DLD1 (cell line): ENCODE data around the gene RNF150.

ENCODE experiments used
- in situ Hi-C: cut with HindIII; loops from 2 replicates; pipeline ENCODE4 v1.10.0; 2017; ENCODE audit warnings: low sequenced_read_pairs

The RNF150 gene

GRCh38 chr4:140870427-140870826 is 262.8 kb downstream of the RNF150 start:
- in situ Hi-C loops: no loop called here

GRCh38 chr4:140869446-140869845 is 263.8 kb downstream of the RNF150 start:
- in situ Hi-C loops: no loop called here

- in situ Hi-C loops: no loop called here
Measured at GRCh38 chr4:140867356-140867755, 265.9 kb downstream of the RNF150 start.

- in situ Hi-C loops: no loop called here
Measured at GRCh38 chr4:140866492-140867005, 266.7 kb downstream of the RNF150 start.

GRCh38 chr4:140865253-140866217 is 267.7 kb downstream of the RNF150 start:
- in situ Hi-C loops: no loop called here

GRCh38 chr4:140863197-140863596 is 270.1 kb downstream of the RNF150 start:
- in situ Hi-C loops: no loop called here

- in situ Hi-C loops: no loop called here
Measured at GRCh38 chr4:140862177-140862442, 271.2 kb downstream of the RNF150 start.

GRCh38 chr4:140861359-140862176 is 271.7 kb downstream of the RNF150 start:
- in situ Hi-C loops: no loop called here

- in situ Hi-C loops: no loop called here
Measured at GRCh38 chr4:140858897-140859296, 274.4 kb downstream of the RNF150 start.

- in situ Hi-C loops: no loop called here
Measured at GRCh38 chr4:140857111-140857510, 276.2 kb downstream of the RNF150 start.

- in situ Hi-C loops: no loop called here
Measured at GRCh38 chr4:140856621-140857062, 276.6 kb downstream of the RNF150 start.

- in situ Hi-C loops: no loop called here
Measured at GRCh38 chr4:140854168-140854567, 279.1 kb downstream of the RNF150 start.

GRCh38 chr4:140851804-140852203 is 281.5 kb downstream of the RNF150 start:
- in situ Hi-C loops: no loop called here

- in situ Hi-C loops: no loop called here
Measured at GRCh38 chr4:140851032-140851636, 282.1 kb downstream of the RNF150 start.

GRCh38 chr4:140849526-140849925 is 283.7 kb downstream of the RNF150 start:
- in situ Hi-C loops: no loop called here

GRCh38 chr4:140846736-140847135 is 286.5 kb downstream of the RNF150 start:
- in situ Hi-C loops: no loop called here

GRCh38 chr4:140844061-140844460 is 289.2 kb downstream of the RNF150 start:
- in situ Hi-C loops: no loop called here

- in situ Hi-C loops: no loop called here
Measured at GRCh38 chr4:140841186-140841585, 292.1 kb downstream of the RNF150 start.

- in situ Hi-C loops: no loop called here
Measured at GRCh38 chr4:140839888-140840790, 293.1 kb downstream of the RNF150 start.

GRCh38 chr4:140839406-140839805 is 293.9 kb downstream of the RNF150 start:
- in situ Hi-C loops: no loop called here
